WERI-Rb-1 (cell line): ENCODE measurements around the gene EIF3B.

Experiments
- DNase-seq: peaks from one replicate; pipeline ENCODE4 v3.0.0-alpha.2; 2020
- H3K27ac ChIP-seq: fragments of 250-450 bp; sonication (Bioruptor Pico); 2 replicates; pipeline ENCODE4 v1.5.1; 2020; ENCODE audit warnings: mild to moderate bottlenecking, moderate library complexity
- H3K27me3 ChIP-seq: fragments of 250-450 bp; sonication (Bioruptor Pico); 2 replicates; pipeline ENCODE4 v1.5.1; 2021; ENCODE audit warnings: mild to moderate bottlenecking, low read depth, moderate library complexity; ENCODE audit not compliant: insufficient read depth, severe bottlenecking
- H3K36me3 ChIP-seq: fragments of 250-450 bp; sonication (Bioruptor Pico); 2 replicates; pipeline ENCODE4 v1.5.1; 2020; ENCODE audit warnings: mild to moderate bottlenecking, moderate library complexity
- H3K4me3 ChIP-seq: 2 replicates; pipeline ENCODE4 v1.5.1; 2011; ENCODE audit warnings: low read depth, mild to moderate bottlenecking, control low read depth, low read length
- H3K9me3 ChIP-seq: fragments of 250-450 bp; sonication (Bioruptor Pico); 2 replicates; pipeline ENCODE4 v1.5.1; 2021; ENCODE audit warnings: mild to moderate bottlenecking, moderate library complexity; ENCODE audit not compliant: severe bottlenecking
- CTCF ChIP-seq: IDR thresholded peaks from 2 replicates; pipeline ENCODE4 v1.5.1; 2011; ENCODE audit warnings: low read depth, mild to moderate bottlenecking, control low read depth, inconsistent platforms, low read length

EIF3B gene

GRCh38 chr7:2402687-2403013, 48.0 kb downstream of the EIF3B start:
- no peak for DNase-seq

GRCh38 chr7:2403014-2403717, 48.5 kb downstream of the EIF3B start, which contains the start of gene CHST12:
CHST12 (plus strand) TSS chr7:2403611; CDS start chr7:2432640, 29,029 bp downstream.
- peak within 1 kb of the TSS; percentile 66 for H3K27ac ChIP-seq

More at GRCh38 chr7:2402687-2403013, 48.0 kb downstream of the EIF3B start:
- H3K4me3 ChIP-seq: peak overlapping the region; percentile 58
- H3K27me3 ChIP-seq: no peaks in the 10 kb centered on the region
- H3K36me3 ChIP-seq: no peaks in the 10 kb centered on the region
- no peaks in the 10 kb centered on the region for H3K9me3 ChIP-seq
- no peak for TF ChIP-seq CTCF
- H3K27ac ChIP-seq: peak overlapping the region; percentile 62

GRCh38 chr7:2403718-2404648, 49.4 kb downstream of the EIF3B start:
- TF ChIP-seq CTCF: no peak
- H3K36me3 ChIP-seq: no peaks in the 10 kb centered on the region
- no peaks in the 10 kb centered on the region for H3K9me3 ChIP-seq
- H3K4me3 ChIP-seq: peak overlapping the region; percentile 78
- no peaks in the 10 kb centered on the region for H3K27me3 ChIP-seq
- peak overlapping the region; percentile 66 for H3K27ac ChIP-seq
- no peak for DNase-seq

More at GRCh38 chr7:2403014-2403717, 48.5 kb downstream of the EIF3B start, which contains the start of gene CHST12:
- peak within 1 kb of the TSS; percentile 78 for H3K4me3 ChIP-seq
- no peaks in the 10 kb centered on the region for H3K27me3 ChIP-seq
- no peaks in the 10 kb centered on the region for H3K36me3 ChIP-seq
- H3K9me3 ChIP-seq: no peaks in the 10 kb centered on the region
- DNase-seq: peak; percentile 93
- TF ChIP-seq CTCF: no peak

- no peak overlapping the region for H3K27ac ChIP-seq
- no peak for DNase-seq
- no peak for TF ChIP-seq CTCF
These were observed 50.1 kb downstream of the EIF3B start for GRCh38 chr7:2404714-2405119.

GRCh38 chr7:2405201-2405600, 50.6 kb downstream of the EIF3B start:
- Histone ChIP-seq H3K4me3 (no peak overlapping the region), H3K36me3 (no peaks in the 10 kb centered on the region), H3K9me3 (no peaks in the 10 kb centered on the region), H3K27ac (no peak overlapping the region), H3K27me3 (no peaks in the 10 kb centered on the region)
- TF ChIP-seq CTCF: no peak
- DNase-seq: no peak

More at GRCh38 chr7:2404714-2405119, 50.1 kb downstream of the EIF3B start:
- Histone ChIP-seq H3K36me3 (no peaks in the 10 kb centered on the region), H3K4me3 (peak overlapping the region; percentile 78), H3K9me3 (no peaks in the 10 kb centered on the region), H3K27me3 (no peaks in the 10 kb centered on the region)
